Body of pancreas (tissue), 4 donors: ENCODE results near the gene SUGCT. TPM values are rescaled to one million over a fixed set of nuclear protein-coding genes. Genes with fewer than 3 reads are reported as not detected.

Source experiments
- ATAC-seq: fragments of 150-250 bp; one replicate; pipeline ENCODE4 v1.9.1; 2016
- DNase-seq, 4 donors: peaks; one replicate each; pipeline ENCODE4 v3.0.0-alpha.2; 2019
- H3K27ac ChIP-seq, 4 donors: fragments of 200-600 bp; sonication (generic); 1 replicate in 3 of 4; 2 replicates in 1 of 4; pipeline versions ENCODE4 v1.5.1 to v1.6.1; 2016 to 2019; ENCODE audit warnings: mild to moderate bottlenecking in 1 of 4, mixed read lengths in 1 of 4, moderate library complexity in 1 of 4
- H3K27me3 ChIP-seq, 2 donors: fragments of 200-600 bp; sonication (generic); one replicate each; pipeline ENCODE4 v1.6.0; 2016; ENCODE audit warnings: mild to moderate bottlenecking in 1 of 2
- H3K36me3 ChIP-seq, 2 donors: fragments of 200-600 bp; sonication (generic); replicated peaks in 1 of 2; 2 replicates each; pipeline ENCODE4 v1.5.1; 2016; ENCODE audit warnings: low read depth in 2 of 2; ENCODE audit not compliant: insufficient read depth in 1 of 2
- H3K4me1 ChIP-seq: fragments of 200-600 bp; sonication (generic); one replicate; pipeline ENCODE4 v1.6.0; 2016
- H3K4me3 ChIP-seq, 2 donors: fragments of 200-600 bp; sonication (generic); 1 replicate in 1 of 2; 2 replicates in 1 of 2; pipeline ENCODE4 v1.5.1; 2016 to 2019
- H3K9me3 ChIP-seq, 3 donors: fragments of 200-600 bp; sonication (generic); 1 replicate in 2 of 3; 2 replicates in 1 of 3; pipeline ENCODE4 v1.5.1; 2016
- CTCF ChIP-seq, 7 experiments: fragments of 450-650 bp in 4 of 7; fragments of 200-600 bp in 3 of 7; sonication (generic) in 3 of 7; IDR thresholded peaks; one replicate each; pipeline ENCODE4 v1.5.1; 2016 to 2019; ENCODE audit warnings: antibody characterized with exemption in 7 of 7
- POLR2A ChIP-seq, 3 donors: fragments of 450-650 bp; IDR thresholded peaks; one replicate each; pipeline ENCODE4 v1.6.1; 2016; ENCODE audit warnings: antibody characterized with exemption in 3 of 3, mild to moderate bottlenecking in 2 of 3
- WGBS, 2 donors: methylation state at CpG; one replicate each; pipeline ENCODE4 v1.1.5; 2017; 5-methylcytosine and 5-hydroxymethylcytosine counted together
- intact Hi-C: fragments of 100-400 bp; cut with DNase I; formaldehyde crosslinking; loops from one replicate; pipeline ENCODE4 v1.15.1; 2023
- total RNA-seq, 2 donors: library from RNA; depleted of rRNA; stranded (reverse); fragments of >200 nt; gene quantifications; one replicate each; pipeline ENCODE4 v1.1.0, GENCODE V29; 2016

The SUGCT gene
- total RNA-seq, 2 donors from 2014 or later: 0.78 to 1.3 TPM

DNA sequence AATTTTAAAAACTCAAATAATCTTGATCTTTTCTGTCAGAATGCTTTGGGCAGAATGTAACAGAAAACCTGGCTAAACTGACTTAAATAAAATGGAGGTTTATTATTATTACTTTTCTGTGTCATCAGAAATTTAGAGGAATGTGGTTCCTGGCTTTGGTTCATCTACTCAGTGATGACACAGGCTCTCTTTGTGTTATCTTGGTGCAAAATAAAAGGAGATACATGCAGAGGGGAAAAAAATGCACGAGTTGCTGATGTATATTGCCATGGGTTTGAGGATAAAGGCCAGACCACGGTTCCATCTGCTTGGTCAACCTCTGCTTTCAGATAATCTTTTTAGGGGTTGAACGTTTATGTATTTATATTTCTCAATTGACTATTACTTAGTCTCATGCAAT, 181.4 kb downstream of the SUGCT start:
- no peak for ATAC-seq
- intact Hi-C loops: no loop called here
- Histone ChIP-seq H3K4me1 (no peaks in the 10 kb centered on the region), H3K27ac (no peak overlapping the region), H3K27me3 (no peaks in the 10 kb centered on the region), H3K9me3 (no peaks in the 10 kb centered on the region), H3K4me3 (no peak overlapping the region), H3K36me3 (no peaks in the 10 kb centered on the region)
- no peak for DNase-seq
- TF ChIP-seq POLR2A (IDR thresholded peaks at IDR 0.05) (no peak), CTCF (IDR thresholded peaks at IDR 0.05) (no peak)
- WGBS, 2 donors: 61 to 66% methylated on average over 3 of the region's 3 CpGs

DNA sequence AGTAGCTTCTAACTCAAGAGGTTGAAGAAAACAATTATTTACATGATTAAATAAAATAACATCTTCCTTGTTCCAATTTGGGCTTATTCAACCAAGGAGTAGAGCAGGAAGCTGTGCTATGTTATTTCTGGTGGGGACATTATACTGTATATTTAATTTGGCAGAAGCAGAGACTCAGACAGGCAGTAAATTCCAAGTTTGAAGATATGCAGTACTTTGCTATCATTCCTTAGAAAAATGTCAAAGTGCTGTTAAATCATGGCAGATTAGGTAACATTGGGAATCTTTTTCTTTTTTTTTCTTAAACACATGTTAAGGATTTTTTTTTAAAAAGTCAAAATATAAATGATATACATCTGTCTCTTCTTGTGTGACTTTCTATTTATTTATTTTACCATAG, 190.1 kb downstream of the SUGCT start:
- Histone ChIP-seq H3K27me3 (no peaks in the 10 kb centered on the region), H3K9me3 (no peaks in the 10 kb centered on the region), H3K27ac (no peak overlapping the region), H3K4me1 (no peaks in the 10 kb centered on the region), H3K4me3 (no peak overlapping the region), H3K36me3 (no peaks in the 10 kb centered on the region)
- DNase-seq (no peak), ATAC-seq (no peak)
- intact Hi-C loops: no loop called here
- no peak for TF ChIP-seq POLR2A (IDR thresholded peaks at IDR 0.05)
- no peak for TF ChIP-seq CTCF (IDR thresholded peaks at IDR 0.05)

DNA sequence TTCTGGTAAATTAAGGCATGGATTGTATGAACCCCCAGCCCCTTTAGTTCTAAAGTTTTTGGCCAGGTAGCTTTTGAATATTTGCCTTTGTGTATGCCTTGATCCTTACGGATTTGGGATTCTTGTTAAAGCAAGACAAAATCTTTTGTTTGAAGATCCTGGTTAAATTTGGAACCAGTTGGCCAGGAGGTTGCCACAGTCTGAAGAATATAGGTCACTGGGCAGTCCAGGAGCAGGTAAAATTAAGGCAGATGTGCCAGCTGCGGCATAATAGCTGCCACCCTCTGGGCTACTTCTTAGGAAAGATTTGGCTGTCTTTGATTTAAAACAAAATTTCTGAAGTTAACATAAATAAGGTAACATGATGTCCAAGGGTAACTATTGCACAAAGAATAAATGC, 192.3 kb downstream of the SUGCT start:
- intact Hi-C loops: no loop called here
- ATAC-seq (no peak), DNase-seq (no peak)
- Histone ChIP-seq H3K27ac (no peak overlapping the region), H3K4me3 (no peak overlapping the region), H3K4me1 (no peaks in the 10 kb centered on the region), H3K9me3 (no peaks in the 10 kb centered on the region), H3K27me3 (no peaks in the 10 kb centered on the region), H3K36me3 (no peaks in the 10 kb centered on the region)
- TF ChIP-seq CTCF (IDR thresholded peaks at IDR 0.05): no peak
- 79 to 80% methylated on average over 2 of the region's 2 CpGs for WGBS, 2 donors

DNA sequence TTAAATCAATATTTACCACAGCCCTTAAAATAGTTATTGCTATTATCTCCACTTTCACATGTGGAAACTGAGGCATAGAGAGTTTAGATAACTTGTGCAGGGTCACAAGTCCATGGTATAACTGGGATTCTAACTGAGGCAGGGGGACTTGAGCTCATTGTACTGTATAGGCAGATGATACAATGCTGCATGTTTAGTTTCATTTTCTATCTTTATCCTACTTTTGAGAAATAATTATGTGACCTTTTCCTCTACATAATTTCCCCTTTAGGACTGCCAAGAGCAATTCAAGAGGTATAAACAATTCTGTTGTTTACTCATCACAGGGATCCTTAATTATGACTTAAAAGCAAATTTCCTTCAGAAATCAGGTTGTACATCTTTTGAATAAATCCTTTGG, 193.1 kb downstream of the SUGCT start:
- ATAC-seq (no peak), DNase-seq (no peak)
- Histone ChIP-seq H3K27me3 (no peaks in the 10 kb centered on the region), H3K9me3 (no peaks in the 10 kb centered on the region), H3K4me1 (no peaks in the 10 kb centered on the region), H3K4me3 (no peak overlapping the region), H3K27ac (no peak overlapping the region), H3K36me3 (no peaks in the 10 kb centered on the region)
- TF ChIP-seq CTCF (IDR thresholded peaks at IDR 0.05) (no peak), POLR2A (IDR thresholded peaks at IDR 0.05) (no peak)
- intact Hi-C loops: no loop called here

GRCh38 chr7:40329601-40330153, 194.9 kb downstream of the SUGCT start:
- no peaks in the 10 kb centered on the region for H3K4me1 ChIP-seq
- no peaks in the 10 kb centered on the region for H3K36me3 ChIP-seq
- DNase-seq (no peak), ATAC-seq (peak; percentile 66)
- no peaks in the 10 kb centered on the region for H3K27me3 ChIP-seq
- intact Hi-C loops: no loop called here
- H3K9me3 ChIP-seq: no peaks in the 10 kb centered on the region
- no peak overlapping the region for H3K27ac ChIP-seq
- TF ChIP-seq POLR2A (IDR thresholded peaks at IDR 0.05): no peak
- peak; percentile 25 to 75 (median 73) for TF ChIP-seq CTCF (IDR thresholded peaks at IDR 0.05)
- H3K4me3 ChIP-seq: no peak overlapping the region
- 81 to 95% methylated on average over 1 of the region's 1 CpG for WGBS, 2 donors
